AG04449 (cell line): ENCODE data around the gene HK2.
"Not testable (repeated sequence)": the region's sequence is repeated elsewhere in the genome, so short reads cannot be mapped to it uniquely, and the experiment has no call there.

ENCODE experiments used
- CTCF ChIA-PET: fragments of 350-600 bp; formaldehyde crosslinking; extraction: SDS; loops from one replicate; lab custom pipeline; 2021; ENCODE audit warnings: antibody characterized with exemption; lab: Yijun Ruan, JAX
- POLR2A ChIA-PET: fragments of 400-600, 350-600 bp; formaldehyde crosslinking; extraction: SDS; loops from one replicate; lab custom pipeline; 2020; ENCODE audit warnings: antibody characterized with exemption, inconsistent platforms; lab: Yijun Ruan, JAX
- DNase-seq: peaks from one replicate; pipeline ENCODE4 v3.0.0-alpha.2; 2010; ENCODE audit warnings: low read depth, low spot score
- H3K4me3 ChIP-seq: 2 replicates; pipeline ENCODE4 v1.5.1; 2011; ENCODE audit warnings: low read depth, mild to moderate bottlenecking, control low read depth, low read length
- TF ChIP-seq, protein P1 (sequence below): IDR thresholded peaks from one replicate; pipeline ENCODE4 v1.5.1; 2011; ENCODE audit warnings: mild to moderate bottlenecking, moderate library complexity, low read length, control low read depth, inconsistent platforms; ENCODE audit not compliant: insufficient read depth; ENCODE audit errors: missing control alignments

Gene HK2

DNA sequence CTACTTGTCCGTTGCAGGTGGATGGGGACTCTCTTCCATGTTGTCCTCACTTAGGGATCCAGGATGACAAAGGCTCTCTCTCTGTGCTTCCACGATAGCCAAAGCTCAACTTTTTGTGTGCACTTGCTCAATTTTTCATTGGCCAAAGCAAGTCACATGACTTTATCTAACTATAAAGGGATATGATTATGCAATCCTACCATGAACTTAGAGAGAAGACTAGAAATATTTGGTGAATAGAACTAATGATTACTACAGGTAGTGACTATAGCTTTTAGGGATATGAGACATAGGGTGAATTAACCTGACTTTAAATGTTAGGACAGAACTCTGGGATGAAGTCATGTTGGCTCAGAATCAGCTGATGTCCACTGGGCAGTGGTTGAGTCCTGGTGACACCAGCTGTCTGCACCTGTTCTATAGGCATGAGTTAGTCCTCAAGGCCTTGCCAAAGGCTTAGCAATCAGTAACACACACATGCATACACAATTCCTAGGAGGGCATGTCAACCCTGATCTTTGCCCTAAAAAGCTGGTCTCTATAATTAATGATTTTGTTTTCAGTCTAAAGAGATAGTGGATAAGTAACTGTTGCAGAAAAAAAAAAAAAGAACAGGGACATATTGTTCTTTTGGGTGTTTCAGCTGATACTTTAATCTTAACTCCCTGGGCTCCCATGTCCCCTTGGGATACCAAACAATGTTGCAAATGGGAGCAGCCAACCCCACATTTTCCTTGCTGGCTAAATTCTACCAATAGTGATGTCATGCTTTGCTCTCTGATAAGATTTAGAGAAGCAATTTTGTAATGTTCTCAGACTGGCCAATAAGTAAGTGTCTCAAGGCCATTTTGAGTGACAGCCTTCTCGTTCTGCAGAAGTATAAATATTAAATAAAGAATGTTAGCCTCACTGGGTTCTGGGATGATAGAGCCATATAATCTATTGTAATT lies 12.5 kb upstream of the HK2 start:
- CTCF ChIA-PET, result interaction anchor here (0.9 to 1.6 kb wide), 2 partner anchors 14 to 15 kb away, joined by 3 to 4 read pairs; no protein-coding TSS in a partner anchor
- no peak overlapping the region for H3K4me3 ChIP-seq
- POLR2A ChIA-PET, result no interaction called here
- TF ChIP-seq, protein P1, sequence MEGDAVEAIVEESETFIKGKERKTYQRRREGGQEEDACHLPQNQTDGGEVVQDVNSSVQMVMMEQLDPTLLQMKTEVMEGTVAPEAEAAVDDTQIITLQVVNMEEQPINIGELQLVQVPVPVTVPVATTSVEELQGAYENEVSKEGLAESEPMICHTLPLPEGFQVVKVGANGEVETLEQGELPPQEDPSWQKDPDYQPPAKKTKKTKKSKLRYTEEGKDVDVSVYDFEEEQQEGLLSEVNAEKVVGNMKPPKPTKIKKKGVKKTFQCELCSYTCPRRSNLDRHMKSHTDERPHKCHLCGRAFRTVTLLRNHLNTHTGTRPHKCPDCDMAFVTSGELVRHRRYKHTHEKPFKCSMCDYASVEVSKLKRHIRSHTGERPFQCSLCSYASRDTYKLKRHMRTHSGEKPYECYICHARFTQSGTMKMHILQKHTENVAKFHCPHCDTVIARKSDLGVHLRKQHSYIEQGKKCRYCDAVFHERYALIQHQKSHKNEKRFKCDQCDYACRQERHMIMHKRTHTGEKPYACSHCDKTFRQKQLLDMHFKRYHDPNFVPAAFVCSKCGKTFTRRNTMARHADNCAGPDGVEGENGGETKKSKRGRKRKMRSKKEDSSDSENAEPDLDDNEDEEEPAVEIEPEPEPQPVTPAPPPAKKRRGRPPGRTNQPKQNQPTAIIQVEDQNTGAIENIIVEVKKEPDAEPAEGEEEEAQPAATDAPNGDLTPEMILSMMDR, result no peak
- no peak for DNase-seq

DNA sequence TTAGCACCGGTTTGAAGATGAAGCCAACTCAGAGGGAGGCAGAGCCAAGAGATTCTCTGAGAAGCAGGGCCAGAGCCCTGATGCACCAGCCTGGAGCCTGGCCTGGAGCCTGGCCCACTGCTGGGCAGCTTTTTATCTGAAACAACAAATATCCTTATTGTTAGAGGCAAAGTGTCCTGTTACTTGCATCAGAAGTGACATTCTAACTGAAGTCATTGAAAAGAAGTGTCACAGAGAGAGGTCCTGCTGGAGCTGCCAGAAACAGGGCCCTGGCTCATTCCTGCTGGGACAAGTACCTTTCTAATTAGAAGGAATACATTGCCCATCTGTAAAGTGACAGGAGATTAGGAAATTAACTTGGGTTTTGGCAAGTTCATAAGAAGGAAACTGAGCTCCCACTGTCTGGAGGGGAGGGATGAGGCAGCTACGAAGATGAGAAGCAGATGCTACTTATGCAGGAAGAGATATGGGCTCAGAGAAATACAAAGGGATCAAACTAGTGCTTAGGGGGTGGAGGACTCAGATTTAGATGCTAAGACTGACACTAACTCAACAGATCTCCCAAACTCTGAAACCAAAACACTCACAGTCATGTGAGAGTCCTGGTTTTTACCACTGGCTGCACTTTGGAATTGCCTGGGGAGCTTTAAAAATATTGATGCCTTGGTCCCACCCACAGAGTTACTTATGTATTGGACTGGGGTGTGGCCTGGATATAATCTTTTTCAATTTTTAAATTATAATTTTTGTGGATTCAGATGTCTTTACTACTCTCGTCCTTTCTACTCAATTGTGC lies 11.0 kb upstream of the HK2 start:
- ChIA-PET POLR2A (interaction anchor here (0.5 kb wide), 1 partner anchor 55 kb away, joined by 3 read pairs; no protein-coding TSS in a partner anchor), CTCF (interaction anchor here (0.9 to 1.9 kb wide), 5 partner anchors 9 to 53 kb away, joined by 3 to 9 read pairs (median 4); no protein-coding TSS in a partner anchor)
- DNase-seq, result no peak
- no peak overlapping the region for H3K4me3 ChIP-seq
- TF ChIP-seq, protein P1, result no peak

DNA sequence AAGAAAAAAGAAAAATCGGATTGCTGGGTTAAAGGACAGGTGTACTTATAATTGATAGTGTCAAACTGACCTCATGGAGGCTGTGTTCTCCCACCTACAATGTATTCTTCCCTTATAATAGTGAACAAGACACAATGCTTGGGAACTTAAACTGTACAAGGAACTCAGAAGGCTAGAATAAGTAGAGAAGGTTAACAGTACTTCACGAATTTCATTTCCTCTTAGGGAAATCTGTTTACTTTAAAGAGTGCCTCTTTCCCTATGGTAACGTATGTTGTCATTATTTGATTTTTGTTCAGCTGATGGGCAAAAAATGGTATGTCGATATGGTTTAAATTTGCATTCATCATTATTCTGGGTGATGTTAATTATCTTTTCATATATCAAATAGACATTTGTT lies 9.2 kb upstream of the HK2 start:
- H3K4me3 ChIP-seq, result no peak overlapping the region
- DNase-seq, result no peak
- POLR2A ChIA-PET, result interaction anchor here (0.7 kb wide), 1 partner anchor 11 kb away, joined by 3 read pairs; no protein-coding TSS in a partner anchor
- CTCF ChIA-PET, result interaction anchor here (1.4 to 2.0 kb wide), 2 partner anchors 8 to 13 kb away, joined by 5 read pairs; no protein-coding TSS in a partner anchor
- TF ChIP-seq, protein P1, result no peak

DNA sequence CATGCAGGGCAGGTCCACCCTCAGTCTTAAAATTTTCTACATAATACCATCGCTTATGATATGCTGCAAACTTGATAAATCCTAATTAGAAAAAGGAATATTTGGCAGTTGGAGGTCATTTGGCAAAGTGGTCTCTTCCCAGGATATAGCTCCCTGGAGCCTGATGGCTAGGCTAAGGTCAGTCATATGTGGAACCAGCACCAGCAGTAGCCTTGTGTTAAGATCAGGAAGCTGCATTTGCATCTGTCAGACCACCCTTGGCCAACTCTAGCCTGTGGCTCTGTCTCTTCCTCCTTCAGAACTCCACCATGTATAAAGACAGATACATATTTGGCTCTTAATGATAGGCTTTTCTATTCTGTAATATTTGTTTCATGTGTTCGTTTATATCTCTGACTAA lies 5.4 kb upstream of the HK2 start:
- TF ChIP-seq, protein P1, result no peak
- CTCF ChIA-PET, result no interaction called here
- no peak for DNase-seq
- H3K4me3 ChIP-seq, result no peak overlapping the region
- POLR2A ChIA-PET, result no interaction called here

DNA sequence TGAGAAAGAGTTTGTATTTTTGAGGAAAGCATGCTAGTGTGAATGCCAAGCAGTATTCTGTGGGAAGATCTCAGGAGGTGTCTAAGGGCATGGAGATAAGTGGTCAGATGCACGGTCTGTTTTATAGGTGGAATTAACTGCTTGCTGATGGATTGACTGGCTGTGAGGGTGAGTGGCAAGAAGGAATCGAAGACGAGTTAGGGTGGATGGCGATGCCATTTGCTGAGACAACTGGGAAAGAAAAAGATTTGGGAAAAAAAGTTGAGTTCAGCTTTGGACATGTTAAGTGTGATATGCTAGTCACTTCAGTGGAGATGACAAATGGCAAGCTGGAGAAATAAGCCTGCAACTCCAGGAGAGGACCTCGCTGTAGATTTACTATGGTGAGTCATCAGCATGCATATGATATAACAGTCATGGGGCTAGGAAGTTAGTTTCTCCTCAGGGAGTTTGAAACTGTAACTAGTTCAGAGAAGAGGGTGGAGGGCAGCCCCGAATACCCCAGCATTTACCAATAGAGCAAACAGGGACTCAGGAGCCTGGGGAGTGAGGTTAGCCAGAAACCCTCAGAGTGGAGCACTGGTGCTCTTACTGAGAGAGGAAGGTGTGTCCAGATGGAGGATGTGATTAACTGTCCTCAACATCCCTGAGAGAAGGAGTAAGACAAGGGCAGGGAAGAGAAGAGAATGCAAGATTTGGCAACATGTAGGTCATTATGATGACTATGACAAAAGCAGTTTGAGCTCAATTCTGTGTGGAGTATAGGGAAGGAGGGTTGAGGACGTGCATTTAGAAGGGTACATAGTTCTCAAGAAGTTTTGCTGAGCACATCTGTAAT lies 2.0 kb upstream of the HK2 start:
- TF ChIP-seq, protein P1, result no peak
- no peak for DNase-seq
- no peak overlapping the region for H3K4me3 ChIP-seq
- ChIA-PET POLR2A (no interaction called here), CTCF (interaction anchor here (1.0 to 1.5 kb wide), 5 partner anchors 45 to 141 kb away, joined by 3 to 4 read pairs (median 3); no protein-coding TSS in a partner anchor)

DNA sequence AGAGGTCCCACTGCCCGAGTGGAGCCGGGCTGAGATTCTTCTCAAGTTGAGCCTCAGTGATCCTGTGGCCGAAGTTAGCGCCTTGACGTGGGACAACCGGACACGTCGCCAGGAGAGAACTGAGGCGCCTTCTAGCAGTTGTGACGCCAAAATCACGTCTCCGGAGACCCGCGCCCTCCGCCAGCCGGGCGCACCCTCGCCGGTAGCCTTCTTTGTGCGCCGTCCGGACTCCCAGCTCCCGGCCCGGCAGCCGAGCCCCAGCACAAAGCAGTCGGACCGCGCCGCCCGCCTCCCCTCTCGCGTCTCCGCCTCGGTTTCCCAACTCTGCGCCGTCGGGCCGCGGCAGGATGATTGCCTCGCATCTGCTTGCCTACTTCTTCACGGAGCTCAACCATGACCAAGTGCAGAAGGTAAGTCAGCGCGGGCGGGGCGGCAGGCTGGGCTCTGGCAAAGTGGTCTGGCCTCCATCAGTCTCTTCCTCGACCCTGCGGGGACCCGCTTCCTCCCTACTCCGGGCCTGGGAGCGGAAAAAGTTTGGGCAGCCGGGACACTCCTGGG lies 386 bp downstream of the HK2 start:
- peak overlapping the region; percentile 93 for H3K4me3 ChIP-seq
- POLR2A ChIA-PET, result interaction anchor here (1.0 to 2.2 kb wide), 2 partner anchors 59 to 94 kb away, joined by 3 to 10 read pairs; no protein-coding TSS in a partner anchor
- CTCF ChIA-PET, result interaction anchor here (1.4 to 12.0 kb wide), 4 partner anchors 9 to 143 kb away, joined by 5 to 95 read pairs (median 9); no protein-coding TSS in a partner anchor
- DNase-seq, result not testable (repeated sequence)
